GM12874 (cell line): ENCODE results near the gene RELN.

ENCODE experiments used
- TF ChIP-seq, protein P1 (sequence below): IDR thresholded peaks from 2 replicates; pipeline ENCODE4 v1.5.1; 2011; ENCODE audit warnings: low read depth, mild to moderate bottlenecking, control low read depth, low read length, moderate library complexity; ENCODE audit not compliant: insufficient read depth

The RELN gene

DNA sequence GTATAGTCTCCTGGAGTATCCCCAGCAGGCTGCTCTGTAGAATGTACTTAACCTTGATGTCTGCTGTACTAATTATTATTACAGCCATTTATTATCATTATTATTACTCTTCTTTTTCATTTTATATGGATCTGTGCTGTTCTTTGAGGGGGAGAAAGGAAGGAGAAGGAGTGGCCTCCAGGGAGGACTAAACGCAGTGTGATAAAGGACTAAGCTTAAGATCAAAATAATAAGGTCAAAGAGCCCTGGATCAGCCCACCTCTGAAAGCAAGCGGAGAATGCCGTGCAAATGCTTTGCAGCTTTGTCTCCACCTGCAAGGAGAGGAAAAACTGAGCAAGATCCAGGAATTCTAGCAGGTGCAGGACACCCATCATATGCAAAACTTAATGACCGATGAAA, 65.3 kb downstream of the RELN start:
- TF ChIP-seq, protein P1, sequence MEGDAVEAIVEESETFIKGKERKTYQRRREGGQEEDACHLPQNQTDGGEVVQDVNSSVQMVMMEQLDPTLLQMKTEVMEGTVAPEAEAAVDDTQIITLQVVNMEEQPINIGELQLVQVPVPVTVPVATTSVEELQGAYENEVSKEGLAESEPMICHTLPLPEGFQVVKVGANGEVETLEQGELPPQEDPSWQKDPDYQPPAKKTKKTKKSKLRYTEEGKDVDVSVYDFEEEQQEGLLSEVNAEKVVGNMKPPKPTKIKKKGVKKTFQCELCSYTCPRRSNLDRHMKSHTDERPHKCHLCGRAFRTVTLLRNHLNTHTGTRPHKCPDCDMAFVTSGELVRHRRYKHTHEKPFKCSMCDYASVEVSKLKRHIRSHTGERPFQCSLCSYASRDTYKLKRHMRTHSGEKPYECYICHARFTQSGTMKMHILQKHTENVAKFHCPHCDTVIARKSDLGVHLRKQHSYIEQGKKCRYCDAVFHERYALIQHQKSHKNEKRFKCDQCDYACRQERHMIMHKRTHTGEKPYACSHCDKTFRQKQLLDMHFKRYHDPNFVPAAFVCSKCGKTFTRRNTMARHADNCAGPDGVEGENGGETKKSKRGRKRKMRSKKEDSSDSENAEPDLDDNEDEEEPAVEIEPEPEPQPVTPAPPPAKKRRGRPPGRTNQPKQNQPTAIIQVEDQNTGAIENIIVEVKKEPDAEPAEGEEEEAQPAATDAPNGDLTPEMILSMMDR: no peak

DNA sequence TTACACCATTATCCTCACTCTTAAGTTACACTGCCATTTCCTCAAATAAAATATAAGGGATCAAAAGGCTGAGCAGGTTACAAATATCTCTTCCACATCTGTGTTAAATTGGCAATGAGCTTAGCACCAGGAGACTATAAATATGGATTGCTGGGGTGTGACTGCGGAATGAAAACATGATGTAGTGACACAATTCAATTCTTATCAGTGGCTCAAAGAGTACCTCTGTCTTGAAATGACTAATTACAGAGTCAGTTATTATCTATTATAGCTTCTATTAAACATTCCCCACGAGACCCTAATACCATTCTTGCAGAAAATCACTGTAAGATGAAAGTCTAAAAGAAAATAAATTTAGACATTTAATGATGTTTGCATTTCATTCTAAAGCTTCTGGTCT, 67.1 kb downstream of the RELN start:
- TF ChIP-seq, protein P1: no peak

DNA sequence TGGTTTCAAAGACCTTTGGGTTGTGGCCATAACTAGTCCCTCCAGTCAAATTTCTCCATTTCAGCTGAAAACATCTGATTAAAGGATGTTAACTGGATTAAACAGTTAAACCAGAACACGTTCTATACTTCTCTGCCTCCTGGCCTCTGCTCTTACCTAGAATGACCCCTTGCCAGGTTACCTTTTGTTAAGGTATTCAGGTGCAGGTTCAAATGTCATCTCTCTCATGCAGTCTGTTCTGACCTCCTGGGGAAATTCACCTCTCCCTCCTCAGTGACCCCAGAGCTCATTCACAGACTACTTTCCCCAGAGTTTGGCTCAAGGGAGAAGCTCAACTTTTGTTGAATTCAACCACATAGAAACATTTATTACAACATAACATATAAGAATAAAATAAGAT, 67.8 kb downstream of the RELN start:
- TF ChIP-seq, protein P1: no peak

DNA sequence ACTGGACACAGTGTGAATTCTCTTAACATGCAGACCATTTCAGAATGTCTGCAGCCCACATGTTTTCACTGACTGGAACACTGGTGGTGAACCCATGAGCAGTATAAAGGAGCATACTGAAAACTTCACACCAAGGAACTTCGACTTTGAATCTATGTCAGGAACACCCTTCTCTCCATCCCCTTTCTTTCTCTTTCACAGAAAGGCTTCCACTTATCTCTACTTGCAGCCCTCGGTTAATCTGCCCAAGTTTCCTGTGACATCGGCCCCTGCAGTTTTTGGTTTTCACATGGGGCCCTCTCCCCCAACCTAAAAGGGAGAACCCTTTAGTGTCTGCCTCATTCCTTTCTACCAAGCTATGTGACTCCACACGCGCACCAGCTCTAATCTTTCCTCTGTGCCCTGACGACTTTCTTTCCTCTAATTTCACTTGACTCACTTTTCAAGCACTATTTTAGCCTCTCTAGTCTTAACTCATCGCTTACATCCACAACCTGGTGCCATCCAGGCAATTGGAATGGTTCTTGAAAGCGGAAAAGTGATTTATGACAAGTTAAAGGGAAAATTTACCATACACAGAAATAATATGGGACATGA, 70.1 kb downstream of the RELN start:
- TF ChIP-seq, protein P1: no peak

DNA sequence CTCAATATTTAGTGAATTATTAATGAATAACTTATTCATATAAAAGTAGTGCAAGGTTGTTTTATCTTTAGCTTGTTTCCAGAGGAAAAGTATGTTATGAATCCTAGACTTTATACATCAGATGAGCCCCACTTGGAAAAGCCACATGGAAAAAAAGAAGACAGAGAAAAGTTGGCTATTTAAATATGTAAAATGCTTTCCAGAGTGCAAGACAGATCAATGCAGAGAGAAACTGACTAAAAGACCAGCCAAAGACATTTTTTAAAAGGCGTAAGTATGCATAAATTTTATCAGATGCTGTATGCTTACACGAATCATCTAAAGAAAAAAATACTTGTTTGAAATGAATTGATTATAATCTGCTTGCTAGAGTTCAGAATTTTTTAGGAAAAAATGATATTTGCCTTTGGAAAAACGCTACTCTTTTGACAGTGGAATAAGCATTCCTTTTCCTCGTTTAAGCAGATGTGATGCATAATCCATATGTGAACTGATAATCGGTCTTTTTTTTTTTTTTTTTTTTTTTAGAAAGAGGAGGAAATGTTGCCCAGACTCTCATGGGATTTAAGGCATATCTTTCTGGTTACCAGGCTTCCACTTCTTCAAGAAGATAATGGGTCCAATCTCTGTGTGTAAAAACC, 70.7 kb downstream of the RELN start:
- TF ChIP-seq, protein P1: no peak

DNA sequence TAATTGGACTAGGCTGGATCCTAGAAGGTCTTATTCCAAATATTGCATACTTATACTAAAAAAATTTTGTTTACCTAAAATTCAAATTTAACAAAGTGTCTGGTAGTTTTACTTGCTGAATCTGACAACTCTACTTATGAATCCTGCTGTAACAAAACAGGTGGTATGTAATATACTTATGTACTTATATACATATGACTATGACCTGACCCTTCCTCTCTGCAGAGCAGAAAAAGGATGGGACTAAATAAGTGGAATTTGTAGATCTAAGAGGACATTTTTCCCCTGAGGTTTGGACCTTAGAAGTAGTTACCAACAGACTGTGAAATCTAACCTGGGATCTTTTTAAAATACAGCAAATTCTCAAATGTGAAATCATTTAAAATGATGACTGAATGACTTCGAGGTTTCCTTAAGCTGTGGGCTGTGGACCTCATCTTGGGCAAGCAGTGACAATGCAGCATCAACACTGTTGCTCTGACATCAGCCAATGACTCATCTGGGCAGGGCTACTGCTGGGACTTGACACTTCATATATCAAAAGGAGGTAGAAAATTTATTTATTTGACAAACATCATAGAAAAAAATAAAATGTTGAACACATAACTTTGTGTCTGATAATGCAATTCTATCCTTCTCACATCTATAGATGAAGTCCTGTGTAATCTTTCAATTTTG, 73.6 kb downstream of the RELN start:
- TF ChIP-seq, protein P1: no peak

DNA sequence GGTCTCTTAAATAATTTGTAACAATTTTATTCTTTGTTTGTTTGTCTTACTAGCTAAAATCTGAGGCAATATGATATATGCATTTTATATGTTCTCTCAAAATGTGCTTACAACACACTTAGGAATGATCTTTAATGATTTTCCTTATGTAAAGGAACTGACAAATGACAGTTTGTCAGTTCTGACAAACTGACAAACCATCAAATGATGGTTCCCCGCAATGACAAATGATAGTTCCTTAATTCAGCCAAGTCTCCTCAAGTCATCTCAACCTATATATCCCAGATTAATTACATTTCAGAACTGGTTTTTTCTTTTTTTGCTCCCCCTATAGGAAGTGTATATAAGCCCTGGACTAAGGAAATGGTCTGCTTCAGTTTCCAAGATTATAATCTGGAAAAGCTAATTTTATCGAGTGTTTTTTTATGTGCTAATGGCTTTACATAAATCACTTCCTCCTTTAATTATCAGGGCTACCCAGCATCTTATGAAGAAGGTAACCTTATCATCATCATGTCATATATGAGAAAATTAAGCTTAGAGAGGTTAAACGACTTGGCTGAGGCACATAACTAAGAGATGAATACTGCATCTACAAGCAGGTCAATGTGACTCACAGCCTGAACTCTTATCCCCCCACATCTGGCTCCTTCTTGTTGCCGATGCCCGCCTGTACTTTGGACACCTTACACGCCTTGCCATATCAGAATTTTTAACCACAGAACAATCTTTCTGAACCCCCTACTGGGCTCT, 75.1 kb downstream of the RELN start:
- TF ChIP-seq, protein P1: no peak
